HepG2 (cell line): ENCODE results near the gene GALNT8. TPM values are rescaled to one million over a fixed set of nuclear protein-coding genes. Genes with fewer than 3 reads are reported as not detected.

Experiments used
- ATAC-seq: fragments of 200-7000 bp; cut with Tn5 transposase; 3 replicates; pipeline ENCODE4 v1.9.1; 2020; ENCODE audit warnings: mild to moderate bottlenecking, moderate library complexity
- BruUV-seq: library from RNA; stranded (reverse); fragments of 400-500 nt; replicated peaks from 2 replicates; lab custom pipeline; 2021; lab: Mats Ljungman, UMichigan
- CTCF ChIA-PET: fragments of 300-600 bp; formaldehyde crosslinking; extraction: SDS; loops from one replicate; lab custom pipeline; 2021; ENCODE audit warnings: low total read pairs, inconsistent platforms, low intra/inter-chr PET ratio; lab: Yijun Ruan, JAX
- POLR2A ChIA-PET: fragments of 350-600 bp; sonication (Branson Sonifier 250); formaldehyde crosslinking; loops from one replicate; lab custom pipeline; 2020; ENCODE audit warnings: antibody characterized with exemption, inconsistent platforms; lab: Yijun Ruan, JAX
- DNase-seq: peaks from one replicate; pipeline ENCODE4 v3.0.0-alpha.2; 2015; ENCODE audit warnings: low spot score
- FAIRE-seq: peaks from 3 replicates; lab custom pipeline; 2011; peaks lifted over from hg19 to GRCh38; lab: Jason Lieb, UNC
- H2AFZ ChIP-seq: one replicate; pipeline ENCODE4 v1.6.1; 2011; ENCODE audit warnings: low read length, inconsistent platforms
- H3K27ac ChIP-seq: fragments of 300-600 bp; 3 replicates; pipeline ENCODE4 v1.8.0; 2011; ENCODE audit warnings: mixed run types, mild to moderate bottlenecking, mixed read lengths, low read length, inconsistent platforms; ENCODE audit not compliant: insufficient read depth; ENCODE audit errors: extremely low read length
- H3K27me3 ChIP-seq, 2 experiments: fragments of 200-600 bp in 1 of 2; 2 replicates in 1 of 2; 3 replicates in 1 of 2; pipeline versions ENCODE4 v1.6.0 to v1.8.0; 2011; ENCODE audit warnings: low read length in 2 of 2, mild to moderate bottlenecking in 2 of 2, moderate library complexity in 2 of 2, inconsistent platforms in 1 of 2; ENCODE audit not compliant: insufficient read depth in 2 of 2, control insufficient read depth in 1 of 2
- H3K36me3 ChIP-seq, 2 experiments: fragments of 200-600 bp in 1 of 2; replicated peaks in 1 of 2; 2 replicates in 1 of 2; 3 replicates in 1 of 2; pipeline versions ENCODE4 v1.5.1 to v1.8.0; 2011; ENCODE audit warnings: low read length in 2 of 2, inconsistent platforms in 1 of 2; ENCODE audit not compliant: insufficient read depth in 2 of 2, control insufficient read depth in 1 of 2
- H3K4me1 ChIP-seq: 2 replicates; pipeline ENCODE4 v1.5.1; 2012; ENCODE audit warnings: low read length, inconsistent platforms; ENCODE audit not compliant: insufficient read depth
- H3K4me2 ChIP-seq: 2 replicates; pipeline ENCODE4 v1.6.0; 2011; ENCODE audit warnings: low read depth, low read length, inconsistent platforms
- H3K4me3 ChIP-seq, 3 experiments: fragments of 200-600 bp in 1 of 3; sonication (generic), shearing (Covaris generic) in 1 of 3; replicated peaks in 1 of 3; 2 replicates each; pipeline ENCODE4 v1.5.1; 2011 to 2016; ENCODE audit warnings: low read length in 3 of 3, inconsistent platforms in 2 of 3, low read depth in 2 of 3, mild to moderate bottlenecking in 2 of 3, control low read depth in 1 of 3, mixed read lengths in 1 of 3; ENCODE audit not compliant: insufficient read depth in 1 of 3
- H3K79me2 ChIP-seq: one replicate; pipeline ENCODE4 v1.6.1; 2011; ENCODE audit warnings: low read length, inconsistent platforms; ENCODE audit not compliant: insufficient read depth
- H3K9ac ChIP-seq: 2 replicates; pipeline ENCODE4 v1.6.0; 2011; ENCODE audit warnings: mild to moderate bottlenecking, low read depth, low read length, inconsistent platforms; ENCODE audit not compliant: insufficient read depth
- H3K9me3 ChIP-seq: 2 replicates; pipeline ENCODE4 v1.5.1; 2012; ENCODE audit warnings: mild to moderate bottlenecking, low read length
- H4K20me1 ChIP-seq: 2 replicates; pipeline ENCODE4 v1.6.0; 2011; ENCODE audit warnings: inconsistent platforms, mild to moderate bottlenecking, low read length, moderate library complexity; ENCODE audit not compliant: insufficient read depth
- ADNP ChIP-seq: sonication (generic); formaldehyde crosslinking; IDR thresholded peaks from 2 replicates; pipeline ENCODE4 v1.4.0; 2020; ENCODE audit warnings: missing genetic modification reagents
- CENPX ChIP-seq: sonication (generic); formaldehyde crosslinking; IDR thresholded peaks from 2 replicates; pipeline ENCODE4 v1.9.0; 2021; ENCODE audit warnings: mild to moderate bottlenecking, missing genetic modification reagents, moderate library complexity
- DNMT3B ChIP-seq: conservative IDR thresholded peaks from 2 replicates; pipeline ENCODE4 v1.6.1; 2016; ENCODE audit warnings: missing biosample characterization, control low read depth
- FOXP1 ChIP-seq, 2 experiments: fragments of 450-650 bp in 1 of 2; IDR thresholded peaks; 2 replicates each; pipeline ENCODE4 v1.6.1; 2017 to 2018; ENCODE audit warnings: antibody characterized with exemption in 1 of 2
- RFX5 ChIP-seq: IDR thresholded peaks from 2 replicates; pipeline ENCODE4 v1.6.1; 2011; ENCODE audit warnings: low read depth, low read length, improper control_type of control experiment
- SCMH1 ChIP-seq: sonication (generic); formaldehyde crosslinking; IDR thresholded peaks from 2 replicates; pipeline ENCODE4 v1.9.0; 2021; ENCODE audit warnings: missing genetic modification reagents, mild to moderate bottlenecking, borderline replicate concordance
- SMAD3 ChIP-seq: sonication (generic); formaldehyde crosslinking; IDR thresholded peaks from 2 replicates; pipeline ENCODE4 v1.4.0; 2020; ENCODE audit warnings: missing genetic modification reagents
- SSRP1 ChIP-seq: IDR thresholded peaks from 2 replicates; pipeline ENCODE4 v1.6.1; 2016; ENCODE audit warnings: control low read depth
- ZNF160 ChIP-seq: sonication (generic); formaldehyde crosslinking; IDR thresholded peaks from 2 replicates; pipeline ENCODE4 v1.8.0; 2022; ENCODE audit warnings: mild to moderate bottlenecking, inconsistent platforms, missing genetic modification reagents
- ZNF3 ChIP-seq: IDR thresholded peaks from 2 replicates; pipeline ENCODE4 v1.7.0; 2017; ENCODE audit warnings: inconsistent platforms
- ZNF709 ChIP-seq: sonication (generic); formaldehyde crosslinking; IDR thresholded peaks from 2 replicates; pipeline ENCODE4 v1.5.0; 2020; ENCODE audit warnings: mild to moderate bottlenecking, missing genetic modification reagents
- ZNF713 ChIP-seq: sonication (generic); formaldehyde crosslinking; IDR thresholded peaks from 2 replicates; pipeline ENCODE4 v1.4.0; 2020; ENCODE audit warnings: mild to moderate bottlenecking, missing genetic modification reagents
- ZNF749 ChIP-seq: sonication (generic); formaldehyde crosslinking; IDR thresholded peaks from 2 replicates; pipeline ENCODE4 v1.8.0; 2022; ENCODE audit warnings: mild to moderate bottlenecking, missing genetic modification reagents, moderate library complexity, borderline replicate concordance
- ZNF781 ChIP-seq: sonication (generic); formaldehyde crosslinking; IDR thresholded peaks from 2 replicates; pipeline ENCODE4 v1.5.1; 2020; ENCODE audit warnings: borderline replicate concordance, mild to moderate bottlenecking, missing genetic modification reagents; ENCODE audit errors: not compliant biosample characterization
- ZNF883 ChIP-seq: sonication (generic); formaldehyde crosslinking; IDR thresholded peaks from 2 replicates; pipeline ENCODE4 v1.5.1; 2020; ENCODE audit warnings: mild to moderate bottlenecking, missing genetic modification reagents; ENCODE audit errors: not compliant biosample characterization
- WGBS: methylation state at CpG from one replicate; pipeline ENCODE4 v1.1.6; 2017; ENCODE audit warnings: low lambda C conversion rate; 5-methylcytosine and 5-hydroxymethylcytosine counted together
- in situ Hi-C: cut with HindIII; loops from 2 replicates; pipeline ENCODE4 v1.10.0; 2017; ENCODE audit warnings: low pct_unique_long_range_greater_than_20kb; ENCODE audit not compliant: extremely low pct_ligation_motif_present
- intact Hi-C: fragments of 100-400 bp; cut with micrococcal nuclease; formaldehyde crosslinking; loops from one replicate; pipeline ENCODE4 v1.10.0; 2022; ENCODE audit not compliant: unreplicated experiment
- polyA plus RNA-seq, 8 experiments: library from polyadenylated mRNA; depleted of rRNA in 3 of 8; stranded (reverse) in 7 of 8; unstranded in 1 of 8; fragments of >200 nt; fragmentation: Illumina TruSeq in 4 of 8; extraction: Trizol in 4 of 8; gene quantifications; 2 replicates each; pipeline versions ENCODE4 v1.2.1 to v1.2.3, GENCODE V29; 2011 to 2016; ENCODE audit warnings: low read depth in 4 of 8, missing spikeins in 1 of 8, mixed read lengths in 1 of 8; ENCODE audit not compliant: insufficient read depth in 1 of 8
- total RNA-seq, 5 experiments: library from RNA; depleted of rRNA; stranded (reverse); fragments of >200 nt; fragmentation: Illumina TruSeq; extraction: Trizol; gene quantifications; 2 replicates each; pipeline ENCODE4 v1.2.3, GENCODE V29; 2016; ENCODE audit warnings: low read depth in 1 of 5
- TF ChIP-seq, protein P1 (sequence below), 2 experiments: sonication (generic) in 1 of 2; formaldehyde crosslinking in 1 of 2; IDR thresholded peaks; 2 replicates each; pipeline versions ENCODE4 v1.4.0 to v1.6.1; 2016 to 2020; ENCODE audit warnings: borderline replicate concordance in 1 of 2, low read depth in 1 of 2, mild to moderate bottlenecking in 1 of 2, missing genetic modification reagents in 1 of 2
- TF ChIP-seq, protein P2 (sequence below): IDR thresholded peaks from 2 replicates; pipeline ENCODE4 v1.6.1; 2012; ENCODE audit warnings: low read depth, low read length, improper control_type of control experiment

Gene GALNT8
- total and polyA plus RNA-seq, 2 of the 13 experiments (the other 11 are each of a cell fraction or from before 2014, with no cell fraction given): 0.45 TPM; not detected in 1

DNA sequence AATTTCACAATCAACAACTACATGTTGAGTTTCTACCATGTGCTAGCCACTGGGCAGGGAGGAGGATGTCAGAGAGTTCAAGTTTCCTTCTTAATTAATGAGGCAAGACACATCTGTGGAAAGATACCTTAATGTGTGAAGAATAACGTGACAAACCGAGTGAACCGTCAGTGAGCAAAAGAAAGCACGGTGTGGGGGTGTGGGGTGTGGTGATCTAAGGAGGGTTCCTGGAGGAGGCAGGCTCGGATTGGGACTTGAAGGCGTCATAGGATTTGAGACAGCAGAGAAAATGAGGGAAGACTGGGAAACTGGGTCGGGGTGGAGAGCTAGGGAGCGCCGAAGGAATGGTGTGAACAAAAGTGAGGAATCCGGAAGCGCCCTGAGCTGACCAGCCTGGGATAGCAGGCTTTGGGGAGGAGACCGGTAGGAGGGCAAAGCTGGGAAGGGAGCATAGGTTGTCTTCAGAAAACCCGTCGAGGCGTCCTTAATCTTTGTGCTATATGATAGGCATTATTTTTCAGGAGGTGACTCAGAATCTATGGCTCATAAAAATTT is 22.3 kb downstream of the GALNT8 start (continued):
- TF ChIP-seq FOXP1 (IDR thresholded peaks at IDR 0.05) (no peak), FOXP1 (CRISPR knock-in tag; IDR thresholded peaks at IDR 0.05) (no peak)

DNA sequence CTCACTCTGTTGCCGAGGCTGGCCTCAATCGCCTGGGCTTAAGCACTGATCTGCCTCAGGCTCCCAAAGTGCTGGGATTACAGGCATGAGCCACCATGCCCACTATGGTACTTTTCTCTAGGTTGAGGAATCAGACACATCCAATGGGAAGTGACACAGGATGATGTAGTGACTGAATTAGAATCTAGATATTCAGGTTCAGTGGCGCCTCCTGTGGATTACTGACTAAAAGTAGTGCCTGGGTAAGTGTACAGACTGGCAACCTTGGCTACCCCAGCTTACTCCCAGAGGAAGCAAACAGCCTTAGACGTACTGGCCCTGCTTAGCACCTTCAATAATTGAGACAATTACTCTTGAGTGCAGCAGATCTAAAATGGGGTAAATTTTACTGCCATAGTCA is 22.8 kb downstream of the GALNT8 start:
- TF ChIP-seq SSRP1 (CRISPR knock-in tag) (no peak), ZNF3 (CRISPR knock-in tag) (no peak), RFX5 (no peak), SMAD3 (CRISPR knock-in tag) (no peak), ZNF160 (CRISPR knock-in tag) (no peak), ZNF883 (CRISPR knock-in tag) (no peak), ADNP (no peak), SCMH1 (CRISPR knock-in tag) (no peak), ZNF781 (no peak), ZNF749 (CRISPR knock-in tag) (no peak), CENPX (CRISPR knock-in tag) (no peak), ZNF709 (CRISPR knock-in tag) (no peak), DNMT3B (CRISPR knock-in tag) (no peak), ZNF713 (no peak)
- TF ChIP-seq, protein P1, sequence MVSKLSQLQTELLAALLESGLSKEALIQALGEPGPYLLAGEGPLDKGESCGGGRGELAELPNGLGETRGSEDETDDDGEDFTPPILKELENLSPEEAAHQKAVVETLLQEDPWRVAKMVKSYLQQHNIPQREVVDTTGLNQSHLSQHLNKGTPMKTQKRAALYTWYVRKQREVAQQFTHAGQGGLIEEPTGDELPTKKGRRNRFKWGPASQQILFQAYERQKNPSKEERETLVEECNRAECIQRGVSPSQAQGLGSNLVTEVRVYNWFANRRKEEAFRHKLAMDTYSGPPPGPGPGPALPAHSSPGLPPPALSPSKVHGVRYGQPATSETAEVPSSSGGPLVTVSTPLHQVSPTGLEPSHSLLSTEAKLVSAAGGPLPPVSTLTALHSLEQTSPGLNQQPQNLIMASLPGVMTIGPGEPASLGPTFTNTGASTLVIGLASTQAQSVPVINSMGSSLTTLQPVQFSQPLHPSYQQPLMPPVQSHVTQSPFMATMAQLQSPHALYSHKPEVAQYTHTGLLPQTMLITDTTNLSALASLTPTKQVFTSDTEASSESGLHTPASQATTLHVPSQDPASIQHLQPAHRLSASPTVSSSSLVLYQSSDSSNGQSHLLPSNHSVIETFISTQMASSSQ (IDR thresholded peaks at IDR 0.05; ENCODE audit: low read depth): no peak
- TF ChIP-seq, protein P1 (CRISPR knock-in tag; IDR thresholded peaks at IDR 0.05; ENCODE audit: borderline replicate concordance): no peak
- TF ChIP-seq, protein P2, sequence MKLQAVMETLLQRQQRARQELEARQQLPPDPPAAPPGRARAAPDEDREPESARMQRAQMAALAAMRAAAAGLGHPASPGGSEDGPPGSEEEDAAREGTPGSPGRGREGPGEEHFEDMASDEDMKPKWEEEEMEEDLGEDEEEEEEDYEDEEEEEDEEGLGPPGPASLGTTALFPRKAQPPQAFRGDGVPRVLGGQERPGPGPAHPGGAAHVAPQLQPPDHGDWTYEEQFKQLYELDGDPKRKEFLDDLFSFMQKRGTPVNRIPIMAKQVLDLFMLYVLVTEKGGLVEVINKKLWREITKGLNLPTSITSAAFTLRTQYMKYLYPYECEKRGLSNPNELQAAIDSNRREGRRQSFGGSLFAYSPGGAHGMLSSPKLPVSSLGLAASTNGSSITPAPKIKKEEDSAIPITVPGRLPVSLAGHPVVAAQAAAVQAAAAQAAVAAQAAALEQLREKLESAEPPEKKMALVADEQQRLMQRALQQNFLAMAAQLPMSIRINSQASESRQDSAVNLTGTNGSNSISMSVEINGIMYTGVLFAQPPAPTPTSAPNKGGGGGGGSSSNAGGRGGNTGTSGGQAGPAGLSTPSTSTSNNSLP: no peak
- TF ChIP-seq, all 625 proteins: peak for 0
- WGBS: 24% methylated on average over 4 of the region's 4 CpGs
- Histone ChIP-seq H3K27me3 (no peaks in the 10 kb centered on the region), H4K20me1 (no peaks in the 10 kb centered on the region), H3K9me3 (no peaks in the 10 kb centered on the region), H3K4me3 (no peak overlapping the region), H3K4me1 (no peaks in the 10 kb centered on the region), H3K36me3 (no peaks in the 10 kb centered on the region), H3K27ac (no peak overlapping the region), H2AFZ (no peak overlapping the region), H3K4me2 (no peak overlapping the region), H3K9ac (no peak overlapping the region), H3K79me2 (no peaks in the 10 kb centered on the region)
- FAIRE-seq (no peak), DNase-seq (no peak), ATAC-seq (no peak)
- intact Hi-C loops: no loop called here
- in situ Hi-C loops: no loop called here
- ChIA-PET CTCF (no interaction called here), POLR2A (no interaction called here)
- BruUV-seq: no TSS peak
